GM23338 (cell line): Measurements from ENCODE around the gene PRR36. TPM values are rescaled to one million over a fixed set of nuclear protein-coding genes. Genes with fewer than 3 reads are reported as not detected.

Experiments
- ATAC-seq: fragments of 200-7000 bp; cut with Tn5 transposase; 3 replicates; pipeline ENCODE4 v1.9.1; 2020
- DNase-seq: peaks from one replicate; pipeline ENCODE4 v3.0.0-alpha.2; 2015; ENCODE audit warnings: low spot score
- H2AFZ ChIP-seq: fragments of 200-600 bp; sonication (generic); 2 replicates; pipeline ENCODE4 v1.8.0; 2016; ENCODE audit warnings: antibody characterized with exemption, mild to moderate bottlenecking, moderate library complexity
- H3F3A ChIP-seq: fragments of 200-600 bp; sonication (generic); replicated peaks from 2 replicates; pipeline ENCODE4 v1.8.0; 2017; ENCODE audit warnings: antibody characterized with exemption, mixed run types, low read depth
- H3K27ac ChIP-seq: fragments of 200-600 bp; sonication (generic); 2 replicates; pipeline ENCODE4 v1.6.1; 2016; ENCODE audit warnings: low read depth
- H3K27me3 ChIP-seq: fragments of 200-600 bp; sonication (generic); 2 replicates; pipeline ENCODE4 v1.8.0; 2016; ENCODE audit warnings: mild to moderate bottlenecking, mixed run types, moderate library complexity; ENCODE audit not compliant: insufficient read depth
- H3K36me3 ChIP-seq: fragments of 200-600 bp; sonication (generic); 2 replicates; pipeline ENCODE4 v1.8.0; 2016; ENCODE audit warnings: mild to moderate bottlenecking; ENCODE audit not compliant: insufficient read depth
- H3K4me1 ChIP-seq: fragments of 200-600 bp; sonication (generic); 2 replicates; pipeline ENCODE4 v1.8.0; 2016; ENCODE audit warnings: mild to moderate bottlenecking, moderate library complexity; ENCODE audit not compliant: insufficient read depth
- H3K4me2 ChIP-seq: fragments of 200-600 bp; sonication (generic); 2 replicates; pipeline ENCODE4 v1.7.1; 2017; ENCODE audit warnings: mixed run types
- H3K4me3 ChIP-seq: fragments of 200-600 bp; sonication (generic); 2 replicates; pipeline ENCODE4 v1.6.1; 2016; ENCODE audit warnings: mixed run types
- H3K79me2 ChIP-seq: fragments of 200-600 bp; sonication (generic); replicated peaks from 2 replicates; pipeline ENCODE4 v1.8.0; 2017; ENCODE audit warnings: mild to moderate bottlenecking; ENCODE audit not compliant: insufficient read depth
- H3K9me2 ChIP-seq: fragments of 200-600 bp; sonication (generic); 2 replicates; pipeline ENCODE4 v1.8.0; 2017; ENCODE audit not compliant: insufficient read depth
- H4K20me1 ChIP-seq: fragments of 200-600 bp; sonication (generic); replicated peaks from 2 replicates; pipeline ENCODE4 v1.8.0; 2017; ENCODE audit warnings: mild to moderate bottlenecking; ENCODE audit not compliant: insufficient read depth
- H3K27ac Mint-ChIP-seq: 2 replicates; pipeline ENCODE4 v1.8.0; 2020; ENCODE audit warnings: inconsistent platforms, mild to moderate bottlenecking, moderate library complexity, mixed read lengths
- H3K27me3 Mint-ChIP-seq: 3 replicates; pipeline ENCODE4 v1.8.0; 2022; ENCODE audit warnings: low read depth, mild to moderate bottlenecking, moderate library complexity, mixed read lengths, inconsistent platforms; ENCODE audit not compliant: insufficient read depth, poor library complexity
- H3K36me3 Mint-ChIP-seq: 3 replicates; pipeline ENCODE4 v1.8.0; 2021; ENCODE audit warnings: low read depth, mild to moderate bottlenecking, inconsistent platforms, moderate library complexity, mixed read lengths
- H3K4me1 Mint-ChIP-seq: 3 replicates; pipeline ENCODE4 v1.8.0; 2020; ENCODE audit warnings: mild to moderate bottlenecking, inconsistent platforms, mixed read lengths
- H3K4me3 Mint-ChIP-seq: 3 replicates; pipeline ENCODE4 v1.8.0; 2021; ENCODE audit warnings: moderate library complexity, mild to moderate bottlenecking, inconsistent platforms, mixed read lengths
- H3K9me3 Mint-ChIP-seq: 3 replicates; pipeline ENCODE4 v1.8.0; 2020; ENCODE audit warnings: moderate library complexity, mild to moderate bottlenecking, inconsistent platforms, mixed read lengths
- CREB1 ChIP-seq: fragments of 250-450 bp; sonication (Bioruptor Pico); IDR thresholded peaks from 2 replicates; pipeline ENCODE4 v1.5.0; 2020; ENCODE audit warnings: low read depth, mild to moderate bottlenecking, moderate library complexity
- EZH2 ChIP-seq: fragments of 200-600 bp; sonication (generic); IDR thresholded peaks from one replicate; pipeline ENCODE4 v1.8.0; 2017; ENCODE audit warnings: antibody characterized with exemption, mild to moderate bottlenecking, low read depth; ENCODE audit not compliant: unreplicated experiment
- EZH2phosphoT487 ChIP-seq: fragments of 200-600 bp; sonication (generic); IDR thresholded peaks from one replicate; pipeline ENCODE4 v1.8.1; 2018; ENCODE audit warnings: antibody characterized with exemption; ENCODE audit not compliant: unreplicated experiment
- NANOG ChIP-seq: IDR thresholded peaks from 2 replicates; pipeline ENCODE4 v1.6.1; 2016; ENCODE audit warnings: antibody characterized with exemption, borderline replicate concordance
- POLR2AphosphoS5 ChIP-seq: IDR thresholded peaks from 2 replicates; pipeline ENCODE4 v1.6.1; 2016; ENCODE audit warnings: antibody characterized with exemption, low read depth
- STAT1 ChIP-seq: IDR thresholded peaks from one replicate; pipeline ENCODE4 v1.6.1; 2016; ENCODE audit warnings: antibody characterized with exemption; ENCODE audit not compliant: unreplicated experiment
- ZNF114 ChIP-seq: fragments of 250-450 bp; sonication (Bioruptor Pico); IDR thresholded peaks from 2 replicates; pipeline ENCODE4 v1.5.0; 2020; ENCODE audit warnings: mild to moderate bottlenecking, moderate library complexity
- ZNF331 ChIP-seq: fragments of 250-450 bp; sonication (Bioruptor Pico); IDR thresholded peaks from 2 replicates; pipeline ENCODE4 v1.5.0; 2020; ENCODE audit warnings: low read depth, mild to moderate bottlenecking, moderate library complexity
- polyA plus RNA-seq: library from polyadenylated mRNA; unstranded; fragments of >200 nt; fragmentation: Nextera tagmentation; extraction: Ambion mirVana; gene quantifications from 2 replicates; pipeline ENCODE4 v1.2.1, GENCODE V29; 2016
- total RNA-seq: library from RNA; depleted of rRNA; stranded (reverse); fragments of >200 nt; shearing (Covaris generic); gene quantifications from 2 replicates; pipeline ENCODE4 v1.2.3, GENCODE V29; 2014
- TF ChIP-seq, protein P1 (sequence below): IDR thresholded peaks from one replicate; pipeline ENCODE4 v1.6.1; 2018; ENCODE audit warnings: antibody characterized with exemption; ENCODE audit not compliant: unreplicated experiment
- TF ChIP-seq, protein P2 (sequence below), 2 experiments: fragments of 200-600 bp in 1 of 2; sonication (generic) in 1 of 2; conservative IDR thresholded peaks; 2 replicates each; pipeline versions ENCODE4 v1.5.1 to v1.6.1; 2016 to 2017; ENCODE audit warnings: antibody characterized with exemption in 2 of 2, low read depth in 2 of 2, mild to moderate bottlenecking in 2 of 2, moderate library complexity in 1 of 2
- TF ChIP-seq, protein P3 (sequence below): fragments of 250-450 bp; sonication (Bioruptor Pico); IDR thresholded peaks from 2 replicates; pipeline ENCODE4 v1.5.0; 2020; ENCODE audit warnings: mild to moderate bottlenecking, moderate library complexity

Gene PRR36
- total and polyA plus RNA-seq, 2 experiments from 2014 or later: 17.6 to 17.9 TPM

DNA sequence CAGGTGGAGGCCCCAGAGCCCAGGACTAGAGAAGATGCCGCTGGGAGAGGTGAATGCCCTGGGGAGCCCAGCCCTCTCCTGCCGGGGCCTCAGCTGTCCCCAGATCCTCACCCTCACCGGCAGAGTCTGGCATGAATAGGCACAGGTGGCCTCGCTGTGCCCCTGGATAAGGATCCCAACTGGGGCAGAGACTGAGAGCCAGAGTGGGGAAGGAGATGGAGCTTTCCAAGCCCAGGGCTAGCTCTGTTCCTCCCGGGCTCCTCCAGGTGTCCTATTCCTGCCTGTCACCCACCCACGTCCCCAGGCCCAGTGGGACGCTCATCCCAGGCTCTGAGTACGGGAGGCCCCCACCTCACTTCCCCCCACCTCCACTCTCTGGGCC is 16.5 kb downstream of the PRR36 start (continued):
- TF ChIP-seq, protein P1, sequence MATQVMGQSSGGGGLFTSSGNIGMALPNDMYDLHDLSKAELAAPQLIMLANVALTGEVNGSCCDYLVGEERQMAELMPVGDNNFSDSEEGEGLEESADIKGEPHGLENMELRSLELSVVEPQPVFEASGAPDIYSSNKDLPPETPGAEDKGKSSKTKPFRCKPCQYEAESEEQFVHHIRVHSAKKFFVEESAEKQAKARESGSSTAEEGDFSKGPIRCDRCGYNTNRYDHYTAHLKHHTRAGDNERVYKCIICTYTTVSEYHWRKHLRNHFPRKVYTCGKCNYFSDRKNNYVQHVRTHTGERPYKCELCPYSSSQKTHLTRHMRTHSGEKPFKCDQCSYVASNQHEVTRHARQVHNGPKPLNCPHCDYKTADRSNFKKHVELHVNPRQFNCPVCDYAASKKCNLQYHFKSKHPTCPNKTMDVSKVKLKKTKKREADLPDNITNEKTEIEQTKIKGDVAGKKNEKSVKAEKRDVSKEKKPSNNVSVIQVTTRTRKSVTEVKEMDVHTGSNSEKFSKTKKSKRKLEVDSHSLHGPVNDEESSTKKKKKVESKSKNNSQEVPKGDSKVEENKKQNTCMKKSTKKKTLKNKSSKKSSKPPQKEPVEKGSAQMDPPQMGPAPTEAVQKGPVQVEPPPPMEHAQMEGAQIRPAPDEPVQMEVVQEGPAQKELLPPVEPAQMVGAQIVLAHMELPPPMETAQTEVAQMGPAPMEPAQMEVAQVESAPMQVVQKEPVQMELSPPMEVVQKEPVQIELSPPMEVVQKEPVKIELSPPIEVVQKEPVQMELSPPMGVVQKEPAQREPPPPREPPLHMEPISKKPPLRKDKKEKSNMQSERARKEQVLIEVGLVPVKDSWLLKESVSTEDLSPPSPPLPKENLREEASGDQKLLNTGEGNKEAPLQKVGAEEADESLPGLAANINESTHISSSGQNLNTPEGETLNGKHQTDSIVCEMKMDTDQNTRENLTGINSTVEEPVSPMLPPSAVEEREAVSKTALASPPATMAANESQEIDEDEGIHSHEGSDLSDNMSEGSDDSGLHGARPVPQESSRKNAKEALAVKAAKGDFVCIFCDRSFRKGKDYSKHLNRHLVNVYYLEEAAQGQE: no peak
- TF ChIP-seq ZNF331 (CRISPR knock-in tag): no peak
- no peak for TF ChIP-seq CREB1 (CRISPR knock-in tag)
- no peak for TF ChIP-seq NANOG

DNA sequence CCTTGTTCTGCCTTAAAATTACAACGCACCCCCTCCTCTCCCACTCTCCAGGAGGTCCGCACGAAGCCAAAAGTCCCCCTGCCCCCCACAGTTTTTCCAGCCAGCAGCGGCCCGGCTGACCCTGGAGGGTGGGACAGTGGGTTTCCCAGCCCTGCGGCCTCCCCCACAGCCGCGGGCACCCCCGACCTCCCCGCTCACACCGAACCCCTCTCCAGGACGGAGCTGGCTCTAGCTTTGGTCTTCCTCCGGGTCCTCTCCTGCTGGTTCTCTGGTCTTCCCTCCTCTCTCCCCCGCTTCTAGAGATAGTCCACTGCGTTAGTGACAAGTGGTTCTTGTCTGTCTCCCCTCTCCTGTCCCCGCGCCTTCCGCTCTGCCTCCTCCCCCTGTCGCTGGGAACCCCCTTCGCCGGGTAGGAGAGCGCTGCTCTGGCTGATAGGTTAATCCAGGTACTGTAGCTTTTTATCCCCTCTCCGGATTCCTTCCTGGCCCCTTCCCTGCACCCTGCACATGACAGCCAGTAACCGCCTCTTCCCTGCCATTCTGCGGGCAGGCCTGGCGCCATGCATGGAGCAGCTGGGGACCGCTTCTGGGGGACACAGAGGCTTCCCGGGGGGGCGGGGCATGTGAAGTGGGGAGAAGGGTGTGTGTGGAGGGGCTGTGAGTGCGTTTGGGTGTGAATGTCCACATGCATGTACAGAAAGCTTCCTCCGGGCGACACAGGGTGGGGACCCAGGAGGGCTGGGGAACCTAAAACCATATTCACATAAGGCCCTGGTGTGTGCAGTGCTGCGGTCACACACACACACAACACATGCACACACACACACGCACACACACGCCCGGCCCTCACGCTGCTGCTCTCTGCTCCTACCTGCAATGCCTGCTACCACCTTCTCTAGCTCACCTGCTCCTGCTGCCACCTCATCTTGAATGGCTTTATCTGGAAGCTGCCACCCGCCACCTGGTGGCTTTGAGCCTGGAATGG is 17.2 kb downstream of the PRR36 start:
- peaks cover 38% of the 10 kb centered on the region for H3K4me1 Mint-ChIP-seq
- Histone ChIP-seq H3K36me3 (no peaks in the 10 kb centered on the region), H4K20me1 (no peaks in the 10 kb centered on the region), H3K79me2 (no peaks in the 10 kb centered on the region), H3K9me2 (no peaks in the 10 kb centered on the region), H3K4me2 (peak overlapping the region; percentile 84), H3F3A (0 out of 2 replicates have a peak, but pooled peaks cover 6% of the 10 kb centered on the region), H3K27ac (no peak overlapping the region), H3K27me3 (peaks cover 14% of the 10 kb centered on the region), H3K4me3 (peak overlapping the region; percentile 57; the same call in 1 of the 2 replicates), H3K4me1 (peaks cover 31% of the 10 kb centered on the region), H2AFZ (no peak overlapping the region)
- H3K27ac Mint-ChIP-seq: no peak overlapping the region
- no peaks in the 10 kb centered on the region for H3K9me3 Mint-ChIP-seq
- ATAC-seq: no peak
- DNase-seq: peak; percentile 44
- H3K4me3 Mint-ChIP-seq: no peak overlapping the region; the same call in 2 of the 3 replicates
- peaks cover 31% of the 10 kb centered on the region for H3K27me3 Mint-ChIP-seq
- H3K36me3 Mint-ChIP-seq: no peaks in the 10 kb centered on the region; the same call in 2 of the 3 replicates
- TF ChIP-seq, protein P2, sequence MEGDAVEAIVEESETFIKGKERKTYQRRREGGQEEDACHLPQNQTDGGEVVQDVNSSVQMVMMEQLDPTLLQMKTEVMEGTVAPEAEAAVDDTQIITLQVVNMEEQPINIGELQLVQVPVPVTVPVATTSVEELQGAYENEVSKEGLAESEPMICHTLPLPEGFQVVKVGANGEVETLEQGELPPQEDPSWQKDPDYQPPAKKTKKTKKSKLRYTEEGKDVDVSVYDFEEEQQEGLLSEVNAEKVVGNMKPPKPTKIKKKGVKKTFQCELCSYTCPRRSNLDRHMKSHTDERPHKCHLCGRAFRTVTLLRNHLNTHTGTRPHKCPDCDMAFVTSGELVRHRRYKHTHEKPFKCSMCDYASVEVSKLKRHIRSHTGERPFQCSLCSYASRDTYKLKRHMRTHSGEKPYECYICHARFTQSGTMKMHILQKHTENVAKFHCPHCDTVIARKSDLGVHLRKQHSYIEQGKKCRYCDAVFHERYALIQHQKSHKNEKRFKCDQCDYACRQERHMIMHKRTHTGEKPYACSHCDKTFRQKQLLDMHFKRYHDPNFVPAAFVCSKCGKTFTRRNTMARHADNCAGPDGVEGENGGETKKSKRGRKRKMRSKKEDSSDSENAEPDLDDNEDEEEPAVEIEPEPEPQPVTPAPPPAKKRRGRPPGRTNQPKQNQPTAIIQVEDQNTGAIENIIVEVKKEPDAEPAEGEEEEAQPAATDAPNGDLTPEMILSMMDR (conservative IDR thresholded peaks at IDR 0.05; ENCODE audit: low read depth in 2 of 2): no peak
- TF ChIP-seq NANOG (no peak), CREB1 (CRISPR knock-in tag) (no peak), ZNF331 (CRISPR knock-in tag) (no peak), ZNF114 (CRISPR knock-in tag) (no peak), POLR2AphosphoS5 (no peak), EZH2 (no peak), EZH2phosphoT487 (no peak), STAT1 (no peak)
- TF ChIP-seq, protein P3, sequence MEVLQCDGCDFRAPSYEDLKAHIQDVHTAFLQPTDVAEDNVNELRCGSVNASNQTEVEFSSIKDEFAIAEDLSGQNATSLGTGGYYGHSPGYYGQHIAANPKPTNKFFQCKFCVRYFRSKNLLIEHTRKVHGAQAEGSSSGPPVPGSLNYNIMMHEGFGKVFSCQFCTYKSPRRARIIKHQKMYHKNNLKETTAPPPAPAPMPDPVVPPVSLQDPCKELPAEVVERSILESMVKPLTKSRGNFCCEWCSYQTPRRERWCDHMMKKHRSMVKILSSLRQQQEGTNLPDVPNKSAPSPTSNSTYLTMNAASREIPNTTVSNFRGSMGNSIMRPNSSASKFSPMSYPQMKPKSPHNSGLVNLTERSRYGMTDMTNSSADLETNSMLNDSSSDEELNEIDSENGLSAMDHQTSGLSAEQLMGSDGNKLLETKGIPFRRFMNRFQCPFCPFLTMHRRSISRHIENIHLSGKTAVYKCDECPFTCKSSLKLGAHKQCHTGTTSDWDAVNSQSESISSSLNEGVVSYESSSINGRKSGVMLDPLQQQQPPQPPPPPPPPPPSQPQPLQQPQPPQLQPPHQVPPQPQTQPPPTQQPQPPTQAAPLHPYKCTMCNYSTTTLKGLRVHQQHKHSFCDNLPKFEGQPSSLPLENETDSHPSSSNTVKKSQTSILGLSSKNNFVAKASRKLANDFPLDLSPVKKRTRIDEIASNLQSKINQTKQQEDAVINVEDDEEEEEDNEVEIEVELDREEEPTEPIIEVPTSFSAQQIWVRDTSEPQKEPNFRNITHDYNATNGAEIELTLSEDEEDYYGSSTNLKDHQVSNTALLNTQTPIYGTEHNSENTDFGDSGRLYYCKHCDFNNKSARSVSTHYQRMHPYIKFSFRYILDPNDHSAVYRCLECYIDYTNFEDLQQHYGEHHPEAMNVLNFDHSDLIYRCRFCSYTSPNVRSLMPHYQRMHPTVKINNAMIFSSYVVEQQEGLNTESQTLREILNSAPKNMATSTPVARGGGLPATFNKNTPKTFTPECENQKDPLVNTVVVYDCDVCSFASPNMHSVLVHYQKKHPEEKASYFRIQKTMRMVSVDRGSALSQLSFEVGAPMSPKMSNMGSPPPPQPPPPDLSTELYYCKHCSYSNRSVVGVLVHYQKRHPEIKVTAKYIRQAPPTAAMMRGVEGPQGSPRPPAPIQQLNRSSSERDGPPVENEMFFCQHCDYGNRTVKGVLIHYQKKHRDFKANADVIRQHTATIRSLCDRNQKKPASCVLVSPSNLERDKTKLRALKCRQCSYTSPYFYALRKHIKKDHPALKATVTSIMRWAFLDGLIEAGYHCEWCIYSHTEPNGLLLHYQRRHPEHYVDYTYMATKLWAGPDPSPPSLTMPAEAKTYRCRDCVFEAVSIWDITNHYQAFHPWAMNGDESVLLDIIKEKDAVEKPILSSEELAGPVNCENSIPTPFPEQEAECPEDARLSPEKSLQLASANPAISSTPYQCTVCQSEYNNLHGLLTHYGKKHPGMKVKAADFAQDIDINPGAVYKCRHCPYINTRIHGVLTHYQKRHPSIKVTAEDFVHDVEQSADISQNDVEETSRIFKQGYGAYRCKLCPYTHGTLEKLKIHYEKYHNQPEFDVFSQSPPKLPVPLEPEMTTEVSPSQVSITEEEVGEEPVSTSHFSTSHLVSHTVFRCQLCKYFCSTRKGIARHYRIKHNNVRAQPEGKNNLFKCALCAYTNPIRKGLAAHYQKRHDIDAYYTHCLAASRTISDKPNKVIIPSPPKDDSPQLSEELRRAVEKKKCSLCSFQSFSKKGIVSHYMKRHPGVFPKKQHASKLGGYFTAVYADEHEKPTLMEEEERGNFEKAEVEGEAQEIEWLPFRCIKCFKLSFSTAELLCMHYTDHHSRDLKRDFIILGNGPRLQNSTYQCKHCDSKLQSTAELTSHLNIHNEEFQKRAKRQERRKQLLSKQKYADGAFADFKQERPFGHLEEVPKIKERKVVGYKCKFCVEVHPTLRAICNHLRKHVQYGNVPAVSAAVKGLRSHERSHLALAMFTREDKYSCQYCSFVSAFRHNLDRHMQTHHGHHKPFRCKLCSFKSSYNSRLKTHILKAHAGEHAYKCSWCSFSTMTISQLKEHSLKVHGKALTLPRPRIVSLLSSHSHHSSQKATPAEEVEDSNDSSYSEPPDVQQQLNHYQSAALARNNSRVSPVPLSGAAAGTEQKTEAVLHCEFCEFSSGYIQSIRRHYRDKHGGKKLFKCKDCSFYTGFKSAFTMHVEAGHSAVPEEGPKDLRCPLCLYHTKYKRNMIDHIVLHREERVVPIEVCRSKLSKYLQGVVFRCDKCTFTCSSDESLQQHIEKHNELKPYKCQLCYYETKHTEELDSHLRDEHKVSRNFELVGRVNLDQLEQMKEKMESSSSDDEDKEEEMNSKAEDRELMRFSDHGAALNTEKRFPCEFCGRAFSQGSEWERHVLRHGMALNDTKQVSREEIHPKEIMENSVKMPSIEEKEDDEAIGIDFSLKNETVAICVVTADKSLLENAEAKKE (CRISPR knock-in tag): no peak
